GM19193 (cell line): ENCODE data around the gene PRTN3.

Source experiments
- POLR2A ChIP-seq: IDR thresholded peaks from 4 replicates; pipeline ENCODE4 v1.6.1; 2011; ENCODE audit not compliant: insufficient read depth, insufficient read length; ENCODE audit errors: extremely low read depth

PRTN3 gene

GRCh38 chr19:840519-841206 is at the start of gene PRTN3:
PRTN3 (plus strand) TSS chr19:840999; CDS start chr19:841009, 10 bp downstream.
- TF ChIP-seq POLR2A, result no peak

GRCh38 chr19:791007-791566 is 49.7 kb upstream of the PRTN3 start:
- TF ChIP-seq POLR2A, result no peak

GRCh38 chr19:791567-792305 is 49.1 kb upstream of the PRTN3 start:
- no peak for TF ChIP-seq POLR2A

- no peak for TF ChIP-seq POLR2A
Measured at GRCh38 chr19:792306-792885, 48.4 kb upstream of the PRTN3 start.

- no peak for TF ChIP-seq POLR2A
Measured at GRCh38 chr19:793806-794205, 47.0 kb upstream of the PRTN3 start.

GRCh38 chr19:795073-795611 is 45.7 kb upstream of the PRTN3 start:
- TF ChIP-seq POLR2A, result no peak

GRCh38 chr19:795691-796581 is 44.9 kb upstream of the PRTN3 start:
- no peak for TF ChIP-seq POLR2A

- TF ChIP-seq POLR2A, result peak; percentile 91
Measured at GRCh38 chr19:796692-797527, 43.9 kb upstream of the PRTN3 start, which contains the start of gene PTBP1. PTBP1 (plus strand) TSS chr19:797452; CDS start chr19:797498, 46 bp downstream.

- no peak for TF ChIP-seq POLR2A
Measured at GRCh38 chr19:797528-798414, 43.0 kb upstream of the PRTN3 start.

- TF ChIP-seq POLR2A, result no peak
Measured at GRCh38 chr19:798415-799075, 42.3 kb upstream of the PRTN3 start.

- no peak for TF ChIP-seq POLR2A
Measured at GRCh38 chr19:799076-799881, 41.5 kb upstream of the PRTN3 start.
